Measurements from ENCODE around the gene NEDD8. TPM values are rescaled to one million over a fixed set of nuclear protein-coding genes. Genes with fewer than 3 reads are reported as not detected.
A peak's percentile ranks its signal among the peaks of the same experiment; 100 is the strongest.

The NEDD8 gene
- total RNA-seq, 1 experiment from 2014 or later: 178 TPM

DNA sequence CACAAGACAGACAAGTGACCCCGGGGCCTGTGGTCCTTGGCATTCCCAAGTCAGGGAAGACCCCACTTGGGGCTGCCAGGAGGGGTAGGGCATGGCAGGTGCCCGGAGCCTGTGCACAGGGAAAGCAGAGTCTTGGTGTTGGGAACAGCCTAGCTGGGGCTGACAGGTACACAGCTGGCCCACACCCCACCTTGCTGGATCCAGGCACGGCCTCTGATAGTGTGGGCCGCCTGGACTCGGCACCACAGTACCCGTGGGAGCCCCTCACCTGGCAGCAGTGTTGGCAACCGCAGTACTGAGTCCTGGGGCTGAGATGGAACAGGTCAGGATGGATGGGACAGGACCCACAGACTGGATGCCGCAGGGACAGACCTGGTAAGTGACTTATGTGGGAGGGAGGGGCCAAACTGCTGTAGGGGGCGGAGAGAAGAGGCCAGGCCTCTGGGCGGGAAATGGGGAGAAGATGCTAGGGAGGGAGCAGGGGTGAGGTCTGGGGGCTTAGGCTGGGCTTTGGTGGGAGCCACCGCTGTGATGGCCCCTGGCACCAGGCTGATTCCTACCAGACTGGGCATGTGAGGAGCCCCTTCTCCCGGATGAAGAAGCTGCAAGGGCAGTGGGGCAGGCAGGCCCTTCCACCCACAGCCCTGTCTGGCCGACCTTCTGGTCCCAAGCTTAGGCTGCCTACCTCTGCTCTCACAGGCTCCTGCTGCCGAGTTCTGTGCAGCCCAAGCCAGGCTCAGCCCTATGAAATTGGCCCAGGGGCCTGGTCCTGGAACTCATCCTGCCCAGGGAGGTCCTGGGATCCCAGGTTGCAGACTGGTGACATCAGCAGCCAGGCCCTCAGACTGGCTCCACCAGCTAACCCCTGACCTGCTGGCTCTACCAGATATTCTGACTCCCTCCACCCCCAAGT lies 30.9 kb upstream of the NEDD8 start, which contains the start of gene TGM1:
Gene TGM1 (minus strand): TSS at position 357 of the 913 bp plus-strand sequence. CDS start 825 bp downstream, outside the sequence.
- peaks cover 10 to 14% of the 10 kb centered on the region in 2 experiments for H3K4me1 ChIP-seq (ENCODE audit: control insufficient read depth in 1 of 2, insufficient read depth in 2 of 2, low read length in 2 of 2)
- no peak for TF ChIP-seq CTCF (IDR thresholded peaks at IDR 0.05 in 2 of 3, conservative IDR thresholded peaks at IDR 0.05 in 1 of 3; ENCODE audit: borderline replicate concordance in 1 of 3, insufficient read depth in 1 of 3, low read depth in 2 of 3, low read length in 2 of 3)
- no peak for TF ChIP-seq POLR2A (IDR thresholded peaks at IDR 0.05; ENCODE audit: borderline replicate concordance, extremely low read depth, insufficient read depth, insufficient read length)
- no peak for TF ChIP-seq RAD21 (IDR thresholded peaks at IDR 0.05; ENCODE audit: low read depth)
- no peak for TF ChIP-seq EZH2phosphoT487 (IDR thresholded peaks at IDR 0.05; ENCODE audit: borderline replicate concordance)
- no peak for TF ChIP-seq SIN3A (IDR thresholded peaks at IDR 0.05; ENCODE audit: low read depth)
- TF ChIP-seq ZFX (IDR thresholded peaks at IDR 0.05): no peak
- TF ChIP-seq SP1 (IDR thresholded peaks at IDR 0.05; ENCODE audit: low read depth): no peak
- TF ChIP-seq JUND (IDR thresholded peaks at IDR 0.05): no peak
- TF ChIP-seq TCF7L2 (IDR thresholded peaks at IDR 0.05; ENCODE audit: borderline replicate concordance, extremely low read depth, insufficient read depth, insufficient read length): no peak
- no peak for TF ChIP-seq CBX3 (IDR thresholded peaks at IDR 0.05; ENCODE audit: low read depth)
- no peak for TF ChIP-seq ZNF274 (IDR thresholded peaks at IDR 0.05; ENCODE audit: low read depth, low read length)
- H3K36me3 ChIP-seq (ENCODE audit: control insufficient read depth in 1 of 2, insufficient read depth in 2 of 2, low read length in 2 of 2): no peaks in the 10 kb centered on the region
- intact Hi-C loops (cut with micrococcal nuclease): no loop called here
- H2AFZ ChIP-seq (ENCODE audit: low read depth, low read length, poor library complexity, severe bottlenecking): no peak within 1 kb of the TSS
- H3K9ac ChIP-seq (ENCODE audit: low read length): no peak within 1 kb of the TSS
- no peaks in the 10 kb centered on the region for H3K27me3 ChIP-seq (ENCODE audit: insufficient read depth, low read length)
- ATAC-seq (peak; percentile 48), DNase-seq (ENCODE audit: low read depth, low spot score) (no peak)
- H3K4me3 ChIP-seq (replicated peaks in 1 of 2; ENCODE audit: low read depth in 1 of 2, low read length in 2 of 2): no peak within 1 kb of the TSS
- H4K20me1 ChIP-seq (ENCODE audit: insufficient read depth): no peaks in the 10 kb centered on the region
- no peak within 1 kb of the TSS for H3K4me2 ChIP-seq (ENCODE audit: low read length)
- no TSS peak for BruUV-seq (replicated peaks)
- no peaks in the 10 kb centered on the region for H3K9me2 ChIP-seq (ENCODE audit: insufficient read depth)
- H3K9me3 ChIP-seq (ENCODE audit: control insufficient read depth in 1 of 2, insufficient read depth in 1 of 2, low read depth in 1 of 2, low read length in 2 of 2): no peaks in the 10 kb centered on the region
- ChIA-PET POLR2A (interaction anchor here (2.2 kb wide), 1 partner anchor 8 kb away, joined by 8 read pairs; the partner anchor contains the start of gene RABGGTA), CTCF (no interaction called here), RAD21 (ENCODE audit: low non-redundant PET in 1 of 2, low total read pairs in 2 of 2, uncharacterized antibody in 2 of 2, unreplicated experiment in 2 of 2) (no interaction called here)
- no peak within 1 kb of the TSS for H3K27ac ChIP-seq (ENCODE audit: low read depth, low read length)
- H3K79me2 ChIP-seq (ENCODE audit: insufficient read depth, low read length): no peaks in the 10 kb centered on the region

Data from HCT116 (cell line).